H1 (cell line): Measurements from ENCODE around the gene HSPA12A. TPM values are rescaled to one million over a fixed set of nuclear protein-coding genes. Genes with fewer than 3 reads are reported as not detected.

Experiments used
- CTCF ChIA-PET: fragments of 300-600 bp; sonication (Branson Sonifier 250); formaldehyde crosslinking; loops from one replicate; lab custom pipeline; 2021; ENCODE audit not compliant: partially characterized antibody; lab: Charles Lee
- POLR2A ChIA-PET: fragments of 300-600 bp; sonication (Branson Sonifier 250); formaldehyde crosslinking; loops from one replicate; lab custom pipeline; 2021; ENCODE audit warnings: inconsistent platforms; ENCODE audit not compliant: partially characterized antibody; lab: Charles Lee
- DNase-seq, 2 experiments: peaks; one replicate each; pipeline versions ENCODE4 v3.0.0 to v3.0.0-alpha.2; 2010 to 2022; ENCODE audit warnings: low spot score in 2 of 2, low read depth in 1 of 2, mixed read lengths in 1 of 2
- FAIRE-seq: peaks from 2 replicates; lab custom pipeline; 2011; peaks lifted over from hg19 to GRCh38; lab: Jason Lieb, UNC
- H2AFZ ChIP-seq: 2 replicates; pipeline ENCODE4 v1.8.1; 2012; ENCODE audit warnings: low read length, inconsistent platforms
- H2AK5ac ChIP-seq: 2 replicates; pipeline ENCODE4 v1.6.1; 2013; ENCODE audit warnings: low read depth, low read length
- H2BK120ac ChIP-seq: replicated peaks from 2 replicates; pipeline ENCODE3; 2013; ENCODE audit warnings: low read depth, low read length, inconsistent platforms
- H2BK12ac ChIP-seq: 2 replicates; pipeline ENCODE4 v1.6.1; 2013; ENCODE audit warnings: low read depth, low read length
- H2BK15ac ChIP-seq: 2 replicates; pipeline ENCODE4 v1.6.1; 2013; ENCODE audit warnings: low read length
- H2BK20ac ChIP-seq: 2 replicates; pipeline ENCODE4 v1.6.1; 2013; ENCODE audit warnings: low read length
- H2BK5ac ChIP-seq: 2 replicates; pipeline ENCODE4 v1.6.1; 2013; ENCODE audit warnings: low read depth, low read length
- H3K14ac ChIP-seq: 2 replicates; pipeline ENCODE4 v1.6.1; 2013; ENCODE audit warnings: inconsistent platforms; ENCODE audit not compliant: insufficient read length
- H3K18ac ChIP-seq: 2 replicates; pipeline ENCODE4 v1.6.1; 2013; ENCODE audit warnings: low read length; ENCODE audit errors: extremely low read depth
- H3K23ac ChIP-seq: 2 replicates; pipeline ENCODE4 v1.6.1; 2013; ENCODE audit warnings: inconsistent platforms; ENCODE audit not compliant: insufficient read length
- H3K23me2 ChIP-seq: 2 replicates; pipeline ENCODE4 v1.6.1; 2013; ENCODE audit warnings: low read depth, low read length
- H3K27ac ChIP-seq: 2 replicates; pipeline ENCODE4 v1.6.1; 2011; ENCODE audit warnings: low read depth, low read length, inconsistent platforms
- H3K27me3 ChIP-seq, 4 experiments: replicated peaks in 1 of 4; 1 replicate in 1 of 4; 2 replicates in 3 of 4; pipeline versions ENCODE4 v1.6.1 to v1.8.1; 2011 to 2013; ENCODE audit warnings: low read length in 3 of 4, mild to moderate bottlenecking in 3 of 4, inconsistent platforms in 2 of 4, mixed read lengths in 2 of 4, moderate library complexity in 1 of 4; ENCODE audit not compliant: control insufficient read depth in 3 of 4, insufficient read depth in 3 of 4; ENCODE audit errors: extremely low read depth in 1 of 4
- H3K36me3 ChIP-seq, 4 experiments: 2 replicates each; pipeline versions ENCODE4 v1.6.1 to v1.8.1; 2011 to 2013; ENCODE audit warnings: mild to moderate bottlenecking in 4 of 4, low read length in 3 of 4, moderate library complexity in 2 of 4, control low read depth in 1 of 4, inconsistent platforms in 1 of 4; ENCODE audit not compliant: insufficient read depth in 4 of 4, control insufficient read depth in 2 of 4
- H3K4ac ChIP-seq: replicated peaks from 2 replicates; pipeline ENCODE3; 2013; ENCODE audit warnings: low read length, low read depth, mixed read lengths, inconsistent platforms; ENCODE audit not compliant: insufficient read length
- H3K4me1 ChIP-seq, 4 experiments: replicated peaks in 1 of 4; 1 replicate in 1 of 4; 2 replicates in 3 of 4; pipeline versions ENCODE4 v1.6.1 to v1.8.1; 2011 to 2013; ENCODE audit warnings: low read length in 3 of 4, inconsistent platforms in 2 of 4, mixed read lengths in 1 of 4; ENCODE audit not compliant: insufficient read depth in 4 of 4, control insufficient read depth in 3 of 4
- H3K4me2 ChIP-seq, 2 experiments: 2 replicates each; pipeline versions ENCODE4 v1.6.1 to v1.8.1; 2011 to 2013; ENCODE audit warnings: low read depth in 2 of 2, low read length in 2 of 2, control low read depth in 1 of 2, inconsistent platforms in 1 of 2, mild to moderate bottlenecking in 1 of 2; ENCODE audit not compliant: insufficient read depth in 1 of 2
- H3K4me3 ChIP-seq, 4 experiments: fragments of 200-600, 300-600 bp in 1 of 4; sonication (generic), shearing (Covaris generic), sonication (Bioruptor Twin) in 1 of 4; 2 replicates each; pipeline versions ENCODE4 v1.5.1 to v1.8.1; 2011 to 2016; ENCODE audit warnings: low read length in 4 of 4, low read depth in 3 of 4, control low read depth in 2 of 4, inconsistent platforms in 2 of 4, mild to moderate bottlenecking in 2 of 4, mixed read lengths in 1 of 4, moderate library complexity in 1 of 4; ENCODE audit not compliant: insufficient read depth in 2 of 4; ENCODE audit errors: extremely low read depth in 1 of 4
- H3K56ac ChIP-seq: replicated peaks from 2 replicates; pipeline ENCODE3; 2013; ENCODE audit warnings: low read depth, mild to moderate bottlenecking, mixed read lengths, low read length, inconsistent platforms; ENCODE audit not compliant: insufficient read length
- H3K79me1 ChIP-seq: 2 replicates; pipeline ENCODE4 v1.6.1; 2013; ENCODE audit warnings: low read depth, low read length, control low read depth
- H3K79me2 ChIP-seq, 2 experiments: 2 replicates each; pipeline versions ENCODE4 v1.6.1 to v1.8.1; 2012 to 2013; ENCODE audit warnings: low read length in 2 of 2, mild to moderate bottlenecking in 2 of 2, inconsistent platforms in 1 of 2; ENCODE audit not compliant: insufficient read depth in 2 of 2, control insufficient read depth in 1 of 2
- H3K9ac ChIP-seq, 4 experiments: replicated peaks in 1 of 4; 1 replicate in 1 of 4; 2 replicates in 3 of 4; pipeline versions ENCODE4 v1.6.1 to v1.8.1; 2011 to 2013; ENCODE audit warnings: low read depth in 3 of 4, low read length in 3 of 4, control low read depth in 2 of 4, mild to moderate bottlenecking in 2 of 4, moderate library complexity in 2 of 4, inconsistent platforms in 1 of 4; ENCODE audit errors: extremely low read depth in 1 of 4
- H3K9me3 ChIP-seq, 2 experiments: 2 replicates each; pipeline versions ENCODE4 v1.6.1 to v1.8.1; 2012 to 2013; ENCODE audit warnings: mild to moderate bottlenecking in 2 of 2, moderate library complexity in 2 of 2, control low read depth in 1 of 2, inconsistent platforms in 1 of 2, low read depth in 1 of 2, low read length in 1 of 2, mixed read lengths in 1 of 2; ENCODE audit not compliant: insufficient read depth in 2 of 2
- H4K20me1 ChIP-seq, 2 experiments: replicated peaks in 1 of 2; 2 replicates each; pipeline versions ENCODE3 to v1.8.1; 2011 to 2013; ENCODE audit warnings: inconsistent platforms in 2 of 2, low read length in 2 of 2, mild to moderate bottlenecking in 1 of 2; ENCODE audit not compliant: insufficient read depth in 2 of 2, control insufficient read depth in 1 of 2
- H4K5ac ChIP-seq: 2 replicates; pipeline ENCODE4 v1.6.1; 2013; ENCODE audit warnings: low read length, low read depth, mixed read lengths, inconsistent platforms; ENCODE audit not compliant: insufficient read length
- H4K8ac ChIP-seq: 2 replicates; pipeline ENCODE4 v1.8.0; 2013; ENCODE audit warnings: mild to moderate bottlenecking, moderate library complexity, low read length, inconsistent platforms; ENCODE audit not compliant: insufficient read depth; ENCODE audit errors: extremely low read depth
- H4K91ac ChIP-seq: replicated peaks from 2 replicates; pipeline ENCODE3; 2013; ENCODE audit warnings: low read length, mixed read lengths, inconsistent platforms; ENCODE audit not compliant: insufficient read length
- BACH1 ChIP-seq: IDR thresholded peaks from 2 replicates; pipeline ENCODE4 v1.6.1; 2012; ENCODE audit warnings: low read length, improper control_type of control experiment
- BCL11A ChIP-seq, 2 experiments: IDR thresholded peaks; one replicate each; pipeline ENCODE4 v1.6.1; 2011; ENCODE audit warnings: low read depth in 2 of 2, low read length in 2 of 2, mild to moderate bottlenecking in 2 of 2
- E2F6 ChIP-seq: IDR thresholded peaks from 2 replicates; pipeline ENCODE4 v1.6.1; 2012; ENCODE audit warnings: inconsistent platforms
- GABPA ChIP-seq: IDR thresholded peaks from 2 replicates; pipeline ENCODE4 v1.6.1; 2011; ENCODE audit warnings: mild to moderate bottlenecking, low read length, moderate library complexity, borderline replicate concordance; ENCODE audit not compliant: insufficient read depth
- GTF2F1 ChIP-seq: IDR thresholded peaks from 2 replicates; pipeline ENCODE4 v1.6.1; 2012; ENCODE audit warnings: low read depth, low read length, improper control_type of control experiment, borderline replicate concordance
- HDAC2 ChIP-seq, 2 experiments: fragments of 300-600 bp in 1 of 2; sonication (generic) in 1 of 2; IDR thresholded peaks; 2 replicates each; pipeline ENCODE4 v1.6.1; 2011 to 2012; ENCODE audit warnings: low read depth in 2 of 2, low read length in 2 of 2, mild to moderate bottlenecking in 2 of 2, moderate library complexity in 2 of 2, borderline replicate concordance in 1 of 2, inconsistent platforms in 1 of 2
- HDAC6 ChIP-seq: IDR thresholded peaks from one replicate; pipeline ENCODE4 v1.7.1; 2012; ENCODE audit warnings: low read depth, mild to moderate bottlenecking, inconsistent platforms, low read length, moderate library complexity
- MAFK ChIP-seq: IDR thresholded peaks from 2 replicates; pipeline ENCODE4 v1.6.1; 2012; ENCODE audit warnings: low read depth, mild to moderate bottlenecking, improper control_type of control experiment, low read length
- PHF8 ChIP-seq: fragments of 200-600 bp; sonication (generic); conservative IDR thresholded peaks from 2 replicates; pipeline ENCODE4 v1.7.1; 2012; ENCODE audit warnings: low read depth, mild to moderate bottlenecking, inconsistent platforms, low read length, moderate library complexity
- POLR2A ChIP-seq, 2 experiments: IDR thresholded peaks; 1 replicate in 1 of 2; 2 replicates in 1 of 2; pipeline ENCODE4 v1.6.1; 2011; ENCODE audit warnings: low read depth in 2 of 2, low read length in 2 of 2, mild to moderate bottlenecking in 2 of 2; ENCODE audit errors: control extremely low read depth in 1 of 2
- POLR2AphosphoS5 ChIP-seq: IDR thresholded peaks from 2 replicates; pipeline ENCODE4 v1.6.1; 2011; ENCODE audit warnings: low read depth, low read length
- SP1 ChIP-seq: IDR thresholded peaks from 2 replicates; pipeline ENCODE4 v1.6.1; 2011; ENCODE audit warnings: low read depth, low read length
- SP2 ChIP-seq: IDR thresholded peaks from 2 replicates; pipeline ENCODE4 v1.6.1; 2012; ENCODE audit warnings: mild to moderate bottlenecking, low read length, inconsistent platforms
- SRF ChIP-seq: IDR thresholded peaks from 2 replicates; pipeline ENCODE4 v1.6.1; 2011; ENCODE audit warnings: mild to moderate bottlenecking, low read depth, low read length, moderate library complexity
- TAF1 ChIP-seq: IDR thresholded peaks from 2 replicates; pipeline ENCODE4 v1.6.1; 2011; ENCODE audit warnings: mild to moderate bottlenecking, low read depth, low read length
- WGBS, 2 experiments: shearing (Covaris generic) in 1 of 2; methylation state at CpG; one replicate each; pipeline versions ENCODE4 v1.1.6 to v1.1.7; 2013 to 2015; ENCODE audit warnings: low lambda C conversion rate in 2 of 2, mixed read lengths in 2 of 2, inconsistent platforms in 1 of 2, low coverage in 1 of 2, missing lambda C conversion rate in 1 of 2; ENCODE audit not compliant: insufficient replicate concordance in 2 of 2, insufficient coverage in 1 of 2, insufficient read length in 1 of 2; ENCODE audit errors: extremely low coverage in 1 of 2, missing lambda C conversion rate in 1 of 2; 5-methylcytosine and 5-hydroxymethylcytosine counted together
- polyA plus RNA-seq, 7 experiments: library from polyadenylated mRNA; depleted of rRNA in 3 of 7; stranded (reverse) in 5 of 7; unstranded in 2 of 7; fragments of >200 nt in 5 of 7; fragments of 200-250 nt in 2 of 7; gene quantifications; 1 replicate in 5 of 7; 2 replicates in 1 of 7; 4 replicates in 1 of 7; pipeline versions ENCODE4 v1.2.1 to v1.2.3, GENCODE V29; 2011 to 2013; ENCODE audit warnings: missing spikeins in 2 of 7, mixed read lengths in 2 of 7
- total RNA-seq: library from RNA; stranded (reverse); fragmentation: NEBNext Ultra II Directional; extraction: Animal tissue kit (Norgen Biotek cat#: 25700); gene quantifications from 2 replicates; pipeline ENCODE4 v1.2.1, GENCODE V29; 2021

Gene HSPA12A
- total and polyA plus RNA-seq, 2 of the 8 experiments (the other 6 are each of a cell fraction or from before 2014, with no cell fraction given) = 3.1 to 6.9 TPM

GRCh38 chr10:116761883-116762282 is 19.5 kb upstream of the HSPA12A start:
- Histone ChIP-seq H3K4ac (no peak overlapping the region), H3K27me3 (no peaks in the 10 kb centered on the region; a peak in 1 of 7 replicates), H3K23ac (no peak overlapping the region), H3K4me3 (no peak overlapping the region), H3K36me3 (no peaks in the 10 kb centered on the region), H2BK15ac (no peak overlapping the region), H2AK5ac (no peak overlapping the region), H3K9me3 (peaks cover 3 to 4% of the 10 kb centered on the region in 2 experiments; a peak in 3 of 4 replicates), H4K5ac (no peak overlapping the region), H3K4me1 (no peaks in the 10 kb centered on the region; a peak in 1 of 7 replicates), H3K18ac (no peak overlapping the region), H3K56ac (no peak overlapping the region), H4K91ac (no peak overlapping the region), H2BK120ac (no peak overlapping the region), H2BK5ac (no peak overlapping the region), H3K79me1 (no peaks in the 10 kb centered on the region), H3K14ac (no peak overlapping the region), H2AFZ (no peak overlapping the region), H4K20me1 (no peaks in the 10 kb centered on the region), H2BK12ac (no peak overlapping the region), H3K79me2 (no peaks in the 10 kb centered on the region), H2BK20ac (no peak overlapping the region), H3K4me2 (no peak overlapping the region), H3K23me2 (no peaks in the 10 kb centered on the region), H3K27ac (no peak overlapping the region), H4K8ac (no peak overlapping the region), H3K9ac (no peak overlapping the region; a peak in 1 of 7 replicates)
- FAIRE-seq = no peak
- 95% methylated on average over 5 of the region's 5 CpGs; no CpG with 5 or more reads in 1 of the 2 experiments for WGBS, 2 experiments
- POLR2A ChIA-PET = no interaction called here
- CTCF ChIA-PET = interaction anchor here (0.5 to 0.8 kb wide), 2 partner anchors 17 to 286 kb away, joined by 3 to 4 read pairs; no protein-coding TSS in a partner anchor
- no peak for DNase-seq
- TF ChIP-seq SP1 (no peak), PHF8 (no peak), E2F6 (no peak), POLR2AphosphoS5 (no peak), MAFK (no peak), BCL11A (IDR thresholded peaks at IDR 0.05; ENCODE audit: low read depth in 2 of 2, low read length in 2 of 2) (no peak), SRF (no peak), GABPA (no peak), POLR2A (IDR thresholded peaks at IDR 0.05; ENCODE audit: control extremely low read depth in 1 of 2, low read depth in 2 of 2, low read length in 2 of 2) (no peak), SP2 (no peak), TAF1 (no peak), BACH1 (no peak), HDAC2 (IDR thresholded peaks at IDR 0.05; ENCODE audit: borderline replicate concordance in 1 of 2, low read depth in 2 of 2, low read length in 2 of 2) (no peak), GTF2F1 (no peak), HDAC6 (no peak)
